Common myeloid progenitor, CD34-positive (primary cell): ENCODE measurements around the gene KDM6A.

Experiments
- CTCF ChIA-PET: fragments of 350-600 bp; sonication (Branson Sonifier 250); formaldehyde crosslinking; loops from one replicate; lab custom pipeline; 2021; ENCODE audit warnings: antibody characterized with exemption; lab: Charles Lee
- POLR2A ChIA-PET: fragments of 350-600 bp; sonication (Branson Sonifier 250); formaldehyde crosslinking; loops from one replicate; lab custom pipeline; 2021; ENCODE audit warnings: antibody characterized with exemption; lab: Charles Lee
- DNase-seq, 3 donors: peaks; one replicate each; pipeline versions ENCODE4 v3.0.0 to v3.0.0-alpha.2; 2013
- H3K27ac ChIP-seq, 2 experiments: 1 replicate in 1 of 2; 2 replicates in 1 of 2; pipeline ENCODE4 v1.7.0; 2013; ENCODE audit warnings: inconsistent platforms in 2 of 2, low read length in 2 of 2, mild to moderate bottlenecking in 2 of 2, low read depth in 1 of 2, moderate library complexity in 1 of 2; ENCODE audit not compliant: severe bottlenecking in 2 of 2, insufficient read depth in 1 of 2, poor library complexity in 1 of 2
- H3K27me3 ChIP-seq, 5 experiments: replicated peaks in 2 of 5; 1 replicate in 3 of 5; 2 replicates in 2 of 5; pipeline versions ENCODE4 v1.6.1 to v1.7.0; 2013; ENCODE audit warnings: low read length in 4 of 5, mild to moderate bottlenecking in 2 of 5, moderate library complexity in 2 of 5, inconsistent platforms in 1 of 5; ENCODE audit not compliant: insufficient read depth in 5 of 5, control insufficient read depth in 4 of 5
- H3K36me3 ChIP-seq, 4 experiments: 1 replicate in 2 of 4; 2 replicates in 2 of 4; pipeline versions ENCODE4 v1.6.1 to v1.7.0; 2013; ENCODE audit warnings: low read length in 3 of 4, control low read depth in 1 of 4, mild to moderate bottlenecking in 1 of 4; ENCODE audit not compliant: control insufficient read depth in 4 of 4, insufficient read depth in 4 of 4
- H3K4me1 ChIP-seq, 4 experiments: 1 replicate in 3 of 4; 2 replicates in 1 of 4; pipeline versions ENCODE4 v1.6.1 to v1.7.1; 2013; ENCODE audit warnings: low read length in 3 of 4, mild to moderate bottlenecking in 3 of 4, control low read depth in 1 of 4, inconsistent platforms in 1 of 4, moderate library complexity in 1 of 4; ENCODE audit not compliant: control insufficient read depth in 4 of 4, insufficient read depth in 4 of 4; ENCODE audit errors: control extremely low read depth in 1 of 4
- H3K4me3 ChIP-seq, 7 experiments: 1 replicate in 4 of 7; 2 replicates in 3 of 7; pipeline versions ENCODE4 v1.5.1 to v1.7.0; 2013; ENCODE audit warnings: mild to moderate bottlenecking in 7 of 7, low read length in 6 of 7, moderate library complexity in 6 of 7, inconsistent platforms in 2 of 7, low read depth in 2 of 7, control low read depth in 1 of 7; ENCODE audit not compliant: insufficient read depth in 4 of 7, control insufficient read depth in 1 of 7; ENCODE audit errors: extremely low read depth in 1 of 7
- H3K9me3 ChIP-seq, 5 experiments: 1 replicate in 4 of 5; 2 replicates in 1 of 5; pipeline versions ENCODE4 v1.6.1 to v1.7.1; 2013; ENCODE audit warnings: low read length in 4 of 5, mild to moderate bottlenecking in 2 of 5, inconsistent platforms in 1 of 5, low read depth in 1 of 5, moderate library complexity in 1 of 5; ENCODE audit not compliant: control insufficient read depth in 4 of 5, insufficient read depth in 2 of 5; ENCODE audit errors: control extremely low read depth in 1 of 5
- WGBS: methylation state at CpG from one replicate; pipeline ENCODE4 v1.1.5; 2013; ENCODE audit not compliant: insufficient coverage; 5-methylcytosine and 5-hydroxymethylcytosine counted together

KDM6A gene

GRCh38 chrX:45011131-45011530, 138.1 kb downstream of the KDM6A start:
- H3K27ac ChIP-seq, result no peak overlapping the region
- POLR2A ChIA-PET, result no interaction called here
- H3K27me3 ChIP-seq, result no peaks in the 10 kb centered on the region
- H3K4me1 ChIP-seq, result no peaks in the 10 kb centered on the region
- H3K36me3 ChIP-seq, result peaks cover 0 to 5% (median 1%) of the 10 kb centered on the region in 4 experiments
- CTCF ChIA-PET, result no interaction called here
- H3K9me3 ChIP-seq, result peaks cover 0 to 2% (median 0%) of the 10 kb centered on the region in 5 experiments
- H3K4me3 ChIP-seq, result no peak overlapping the region
- DNase-seq, result no peak

- no CpG with 5 or more reads among the region's 1 CpG for WGBS
- POLR2A ChIA-PET, result no interaction called here
Measured at GRCh38 chrX:45011597-45011996, 138.6 kb downstream of the KDM6A start.

GRCh38 chrX:45017946-45018345, 145.0 kb downstream of the KDM6A start:
- DNase-seq, result no peak
- no peaks in the 10 kb centered on the region for H3K4me1 ChIP-seq
- WGBS, result 100% methylated on average over 2 of the region's 3 CpGs
- peaks cover 0 to 4% (median 2%) of the 10 kb centered on the region in 4 experiments for H3K36me3 ChIP-seq
- H3K9me3 ChIP-seq, result no peaks in the 10 kb centered on the region
- H3K27ac ChIP-seq, result no peak overlapping the region
- H3K4me3 ChIP-seq, result no peak overlapping the region
- ChIA-PET CTCF (no interaction called here), POLR2A (no interaction called here)
- H3K27me3 ChIP-seq, result no peaks in the 10 kb centered on the region

More at GRCh38 chrX:45011597-45011996, 138.6 kb downstream of the KDM6A start:
- no peaks in the 10 kb centered on the region for H3K4me1 ChIP-seq
- H3K36me3 ChIP-seq, result peaks cover 0 to 3% (median 1%) of the 10 kb centered on the region in 4 experiments
- H3K27ac ChIP-seq, result no peak overlapping the region
- no peak for DNase-seq
- H3K4me3 ChIP-seq, result no peak overlapping the region
- H3K9me3 ChIP-seq, result peaks cover 0 to under 1% (median 0%) of the 10 kb centered on the region in 5 experiments
- H3K27me3 ChIP-seq, result no peaks in the 10 kb centered on the region
- CTCF ChIA-PET, result no interaction called here

GRCh38 chrX:45022150-45022549, 149.2 kb downstream of the KDM6A start:
- CTCF ChIA-PET, result no interaction called here
- Histone ChIP-seq H3K4me3 (no peak overlapping the region), H3K27me3 (no peaks in the 10 kb centered on the region), H3K4me1 (no peaks in the 10 kb centered on the region), H3K27ac (no peak overlapping the region), H3K36me3 (peaks cover 0 to 6% (median 3%) of the 10 kb centered on the region in 4 experiments), H3K9me3 (no peaks in the 10 kb centered on the region)
- no peak for DNase-seq
- 90% methylated on average over 2 of the region's 5 CpGs for WGBS
- POLR2A ChIA-PET, result no interaction called here

- POLR2A ChIA-PET, result no interaction called here
- CTCF ChIA-PET, result no interaction called here
Measured at GRCh38 chrX:45024501-45024900, 151.5 kb downstream of the KDM6A start.

GRCh38 chrX:45026036-45026435, 153.0 kb downstream of the KDM6A start:
- POLR2A ChIA-PET, result no interaction called here
- WGBS, result 100% methylated on average over 1 of the region's 2 CpGs
- no peaks in the 10 kb centered on the region for H3K27me3 ChIP-seq
- DNase-seq, result no peak
- CTCF ChIA-PET, result no interaction called here
- H3K27ac ChIP-seq, result no peak overlapping the region
- H3K36me3 ChIP-seq, result peaks cover 0 to 7% (median 4%) of the 10 kb centered on the region in 4 experiments
- no peaks in the 10 kb centered on the region for H3K9me3 ChIP-seq
- H3K4me3 ChIP-seq, result no peak overlapping the region
- no peaks in the 10 kb centered on the region for H3K4me1 ChIP-seq

More at GRCh38 chrX:45024501-45024900, 151.5 kb downstream of the KDM6A start:
- Histone ChIP-seq H3K36me3 (peaks cover 0 to 6% (median 3%) of the 10 kb centered on the region in 4 experiments), H3K27me3 (no peaks in the 10 kb centered on the region), H3K4me1 (no peaks in the 10 kb centered on the region), H3K4me3 (no peak overlapping the region), H3K9me3 (no peaks in the 10 kb centered on the region), H3K27ac (no peak overlapping the region)
- no peak for DNase-seq
- WGBS, result no CpG with 5 or more reads among the region's 1 CpG

GRCh38 chrX:45031830-45032378, 158.9 kb downstream of the KDM6A start:
- DNase-seq, result peak in 1 of 3 donors; percentile 14
- Histone ChIP-seq H3K9me3 (no peaks in the 10 kb centered on the region), H3K4me1 (no peaks in the 10 kb centered on the region), H3K27ac (no peak overlapping the region), H3K4me3 (no peak overlapping the region), H3K36me3 (peaks cover 0 to 3% (median 0%) of the 10 kb centered on the region in 4 experiments), H3K27me3 (no peaks in the 10 kb centered on the region)
- no CpG with 5 or more reads among the region's 3 CpGs for WGBS
- CTCF ChIA-PET, result no interaction called here
- POLR2A ChIA-PET, result no interaction called here
